Measurements from ENCODE around the gene ZNF667. TPM values are rescaled to one million over a fixed set of nuclear protein-coding genes. Genes with fewer than 3 reads are reported as not detected.

The ZNF667 gene
- total RNA-seq, 1 donor from 2014 or later = 3.4 TPM

- no peak overlapping the region for H3K27ac Mint-ChIP-seq (ENCODE audit: unreplicated experiment)
- peaks cover 16% of the 10 kb centered on the region for H3K9me3 Mint-ChIP-seq (ENCODE audit: unreplicated experiment)
- no peak overlapping the region for H3K4me3 Mint-ChIP-seq (ENCODE audit: unreplicated experiment)
- no peak for TF ChIP-seq CTCF (IDR thresholded peaks at IDR 0.05; ENCODE audit: unreplicated experiment)
- peaks cover 3% of the 10 kb centered on the region for H3K27me3 Mint-ChIP-seq (ENCODE audit: unreplicated experiment)
- DNase-seq (ENCODE audit: low spot score) = no peak
- peaks cover 12% of the 10 kb centered on the region for H3K36me3 Mint-ChIP-seq (ENCODE audit: low read depth, unreplicated experiment)
- peaks cover 5% of the 10 kb centered on the region for H3K4me1 Mint-ChIP-seq (ENCODE audit: unreplicated experiment)
Observed at GRCh38 chr19:56504581-56504980, 27.4 kb upstream of the ZNF667 start.

GRCh38 chr19:56491399-56491798 is 14.3 kb upstream of the ZNF667 start:
- no peak overlapping the region for H3K4me3 Mint-ChIP-seq (ENCODE audit: unreplicated experiment)
- no peaks in the 10 kb centered on the region for H3K27me3 Mint-ChIP-seq (ENCODE audit: unreplicated experiment)
- no peak for DNase-seq (ENCODE audit: low spot score)
- no peaks in the 10 kb centered on the region for H3K4me1 Mint-ChIP-seq (ENCODE audit: unreplicated experiment)
- peaks cover 18% of the 10 kb centered on the region for H3K9me3 Mint-ChIP-seq (ENCODE audit: unreplicated experiment)
- H3K27ac Mint-ChIP-seq (ENCODE audit: unreplicated experiment) = no peak overlapping the region
- peaks cover 34% of the 10 kb centered on the region for H3K36me3 Mint-ChIP-seq (ENCODE audit: low read depth, unreplicated experiment)
- no peak for TF ChIP-seq CTCF (IDR thresholded peaks at IDR 0.05; ENCODE audit: unreplicated experiment)

- Mint-ChIP-seq H3K4me1 (ENCODE audit: unreplicated experiment) (peaks cover 5% of the 10 kb centered on the region), H3K4me3 (ENCODE audit: unreplicated experiment) (peak overlapping the region; percentile 97), H3K27me3 (ENCODE audit: unreplicated experiment) (peaks cover 14% of the 10 kb centered on the region), H3K9me3 (ENCODE audit: unreplicated experiment) (peaks cover 37% of the 10 kb centered on the region), H3K36me3 (ENCODE audit: low read depth, unreplicated experiment) (peaks cover 16% of the 10 kb centered on the region), H3K27ac (ENCODE audit: unreplicated experiment) (peak overlapping the region; percentile 82)
- DNase-seq (ENCODE audit: low spot score) = peak; percentile 73
- no peak for TF ChIP-seq CTCF (IDR thresholded peaks at IDR 0.05; ENCODE audit: unreplicated experiment)
Observed at GRCh38 chr19:56477429-56478338, 539 bp upstream of the ZNF667 start.

- Mint-ChIP-seq H3K27me3 (ENCODE audit: unreplicated experiment) (peaks cover 16% of the 10 kb centered on the region), H3K36me3 (ENCODE audit: low read depth, unreplicated experiment) (peaks cover 23% of the 10 kb centered on the region), H3K4me3 (ENCODE audit: unreplicated experiment) (peak overlapping the region; percentile 97), H3K4me1 (ENCODE audit: unreplicated experiment) (peaks cover 5% of the 10 kb centered on the region), H3K27ac (ENCODE audit: unreplicated experiment) (no peak overlapping the region), H3K9me3 (ENCODE audit: unreplicated experiment) (peaks cover 43% of the 10 kb centered on the region)
- DNase-seq (ENCODE audit: low spot score) = no peak
- no peak for TF ChIP-seq CTCF (IDR thresholded peaks at IDR 0.05; ENCODE audit: unreplicated experiment)
Observed at GRCh38 chr19:56476093-56476492, 1.1 kb downstream of the ZNF667 start.

- Mint-ChIP-seq H3K36me3 (ENCODE audit: low read depth, unreplicated experiment) (peaks cover 26% of the 10 kb centered on the region), H3K9me3 (ENCODE audit: unreplicated experiment) (peaks cover 46% of the 10 kb centered on the region), H3K4me3 (ENCODE audit: unreplicated experiment) (no peak overlapping the region), H3K4me1 (ENCODE audit: unreplicated experiment) (peaks cover 5% of the 10 kb centered on the region), H3K27ac (ENCODE audit: unreplicated experiment) (no peak overlapping the region), H3K27me3 (ENCODE audit: unreplicated experiment) (peaks cover 20% of the 10 kb centered on the region)
- no peak for TF ChIP-seq CTCF (IDR thresholded peaks at IDR 0.05; ENCODE audit: unreplicated experiment)
- no peak for DNase-seq (ENCODE audit: low spot score)
Observed at GRCh38 chr19:56474308-56474707, 2.8 kb downstream of the ZNF667 start.

Measured in endothelial cell (in vitro differentiated cells).